AG09309 (cell line): Measurements from ENCODE around the gene DHRSX.

ENCODE experiments used
- DNase-seq: peaks from one replicate; pipeline ENCODE4 v3.0.0-alpha.2; 2010; ENCODE audit warnings: low read depth
- H3K4me3 ChIP-seq: 2 replicates; pipeline ENCODE4 v1.5.1; 2011; ENCODE audit warnings: mild to moderate bottlenecking, low read depth, low read length, moderate library complexity; ENCODE audit not compliant: control insufficient read depth
- TF ChIP-seq, protein P1 (sequence below): IDR thresholded peaks from 2 replicates; pipeline ENCODE4 v1.5.1; 2011; ENCODE audit warnings: mild to moderate bottlenecking, low read depth, low read length, inconsistent platforms; ENCODE audit not compliant: insufficient read depth, control insufficient read depth; ENCODE audit errors: missing control alignments

The DHRSX gene

DNA sequence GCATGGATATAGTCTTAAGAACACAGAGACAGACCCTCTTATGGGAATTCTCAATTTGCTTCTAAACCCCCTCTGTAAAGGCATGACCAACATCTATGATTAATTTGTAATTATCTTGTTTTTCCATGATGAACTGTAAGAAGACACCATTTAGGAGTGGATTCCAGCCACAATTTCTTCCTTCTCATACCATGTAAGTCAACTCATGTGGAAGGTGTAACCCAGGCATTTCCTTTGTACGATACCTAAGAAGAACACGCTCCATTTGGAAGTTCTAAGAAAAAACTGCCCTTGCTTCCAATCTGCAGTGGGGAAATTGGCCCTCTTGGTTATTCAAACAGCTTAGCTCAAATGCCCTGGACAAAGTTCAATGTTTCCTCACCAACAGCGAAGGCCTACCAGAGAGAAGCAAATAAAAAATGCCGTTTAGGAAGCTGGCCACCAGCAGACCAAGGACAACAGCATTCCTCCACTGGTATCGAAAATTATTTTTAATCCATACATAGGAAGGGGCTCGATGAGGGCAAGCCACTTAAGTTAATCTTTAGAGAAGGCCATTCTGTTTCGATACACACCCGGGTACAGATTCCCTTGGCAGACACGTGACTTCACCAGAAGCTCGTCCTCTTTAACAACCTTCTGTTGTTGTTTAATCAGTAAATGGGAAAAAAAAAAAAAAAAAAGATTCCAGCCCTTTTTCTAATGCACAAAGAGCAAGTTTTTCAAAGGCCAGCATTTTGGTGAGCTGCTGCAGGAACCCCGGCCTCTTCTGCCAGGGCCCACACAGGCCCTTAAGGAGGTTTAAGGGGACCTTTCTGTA lies 2.6 kb downstream of the DHRSX start:
- H3K4me3 ChIP-seq = no peak overlapping the region
- TF ChIP-seq, protein P1, sequence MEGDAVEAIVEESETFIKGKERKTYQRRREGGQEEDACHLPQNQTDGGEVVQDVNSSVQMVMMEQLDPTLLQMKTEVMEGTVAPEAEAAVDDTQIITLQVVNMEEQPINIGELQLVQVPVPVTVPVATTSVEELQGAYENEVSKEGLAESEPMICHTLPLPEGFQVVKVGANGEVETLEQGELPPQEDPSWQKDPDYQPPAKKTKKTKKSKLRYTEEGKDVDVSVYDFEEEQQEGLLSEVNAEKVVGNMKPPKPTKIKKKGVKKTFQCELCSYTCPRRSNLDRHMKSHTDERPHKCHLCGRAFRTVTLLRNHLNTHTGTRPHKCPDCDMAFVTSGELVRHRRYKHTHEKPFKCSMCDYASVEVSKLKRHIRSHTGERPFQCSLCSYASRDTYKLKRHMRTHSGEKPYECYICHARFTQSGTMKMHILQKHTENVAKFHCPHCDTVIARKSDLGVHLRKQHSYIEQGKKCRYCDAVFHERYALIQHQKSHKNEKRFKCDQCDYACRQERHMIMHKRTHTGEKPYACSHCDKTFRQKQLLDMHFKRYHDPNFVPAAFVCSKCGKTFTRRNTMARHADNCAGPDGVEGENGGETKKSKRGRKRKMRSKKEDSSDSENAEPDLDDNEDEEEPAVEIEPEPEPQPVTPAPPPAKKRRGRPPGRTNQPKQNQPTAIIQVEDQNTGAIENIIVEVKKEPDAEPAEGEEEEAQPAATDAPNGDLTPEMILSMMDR = no peak
- DNase-seq = no peak

DNA sequence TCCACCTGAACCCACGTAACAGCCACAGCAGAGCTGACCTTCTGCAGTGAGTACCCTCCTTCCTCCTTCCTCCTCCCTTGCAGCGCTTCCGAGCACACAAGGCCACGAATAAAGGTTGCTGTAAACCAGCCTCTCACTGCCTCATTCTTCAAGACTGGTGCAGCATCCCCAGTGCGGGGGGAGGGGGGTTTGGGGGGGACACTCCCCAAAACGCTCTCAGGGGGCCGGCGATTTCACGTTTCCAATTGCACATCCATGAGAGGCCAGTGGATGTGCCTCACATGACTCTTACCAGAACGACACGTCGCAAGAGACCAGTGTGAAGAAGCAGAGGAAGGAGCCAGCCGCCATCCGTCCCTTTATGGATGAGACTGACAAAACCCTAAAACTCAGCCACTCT lies 5.2 kb downstream of the DHRSX start:
- H3K4me3 ChIP-seq = no peak overlapping the region
- TF ChIP-seq, protein P1 = no peak
- DNase-seq = no peak

DNA sequence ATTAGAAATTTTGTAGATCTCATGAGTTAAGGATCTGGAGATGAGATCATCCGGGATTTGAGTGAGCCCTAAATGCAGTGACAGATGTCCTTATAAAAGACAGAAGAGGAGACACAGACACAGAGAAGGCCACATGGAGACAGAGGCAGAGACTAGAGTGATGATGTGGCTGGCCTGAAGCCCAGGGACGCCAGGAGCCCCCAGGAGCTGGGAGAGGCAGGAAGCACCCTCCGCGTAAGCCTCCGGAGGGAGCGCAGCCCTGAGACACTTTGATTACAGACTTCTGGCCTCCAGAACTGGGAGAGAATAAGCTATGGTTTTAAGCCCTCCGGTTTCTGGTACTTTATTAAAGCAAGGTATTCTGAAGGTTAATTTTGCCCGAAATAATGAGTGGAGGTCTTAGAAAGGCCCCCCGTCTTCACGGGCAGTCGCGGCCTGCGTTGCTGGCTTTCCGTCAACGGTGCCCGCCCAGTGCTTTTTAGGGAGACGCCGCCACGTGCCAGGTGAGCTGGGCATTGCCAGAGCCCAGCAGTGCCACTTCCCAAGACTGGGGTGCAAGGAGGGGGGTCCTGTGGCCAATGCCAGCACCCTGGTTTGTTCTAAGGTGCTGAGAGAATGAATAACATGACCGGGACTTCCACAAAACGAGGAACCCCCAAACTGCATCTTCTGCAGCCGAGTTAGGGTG lies 8.1 kb downstream of the DHRSX start:
- H3K4me3 ChIP-seq = no peak overlapping the region
- TF ChIP-seq, protein P1 = no peak
- DNase-seq = no peak

DNA sequence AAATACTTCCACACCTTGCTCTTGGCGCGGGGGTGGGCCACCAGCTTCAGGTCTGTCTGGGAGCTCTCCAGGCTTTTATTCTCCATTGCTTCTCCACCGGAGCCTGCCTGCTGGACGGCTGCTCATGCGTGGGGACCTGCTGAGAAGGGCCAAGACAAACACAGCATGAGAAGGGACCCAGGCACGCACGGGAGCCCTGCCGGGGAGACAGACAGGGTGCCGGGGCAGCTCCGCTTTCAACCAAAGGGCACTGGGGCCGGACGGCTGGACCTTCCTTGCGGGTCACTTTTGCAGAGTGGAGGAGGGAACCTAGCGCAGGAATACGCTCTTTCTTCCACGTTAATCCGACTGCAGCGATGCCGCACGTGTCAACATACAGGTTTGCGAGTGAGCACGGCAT lies 10.1 kb downstream of the DHRSX start:
- DNase-seq = no peak
- H3K4me3 ChIP-seq = no peak overlapping the region
- TF ChIP-seq, protein P1 = no peak

DNA sequence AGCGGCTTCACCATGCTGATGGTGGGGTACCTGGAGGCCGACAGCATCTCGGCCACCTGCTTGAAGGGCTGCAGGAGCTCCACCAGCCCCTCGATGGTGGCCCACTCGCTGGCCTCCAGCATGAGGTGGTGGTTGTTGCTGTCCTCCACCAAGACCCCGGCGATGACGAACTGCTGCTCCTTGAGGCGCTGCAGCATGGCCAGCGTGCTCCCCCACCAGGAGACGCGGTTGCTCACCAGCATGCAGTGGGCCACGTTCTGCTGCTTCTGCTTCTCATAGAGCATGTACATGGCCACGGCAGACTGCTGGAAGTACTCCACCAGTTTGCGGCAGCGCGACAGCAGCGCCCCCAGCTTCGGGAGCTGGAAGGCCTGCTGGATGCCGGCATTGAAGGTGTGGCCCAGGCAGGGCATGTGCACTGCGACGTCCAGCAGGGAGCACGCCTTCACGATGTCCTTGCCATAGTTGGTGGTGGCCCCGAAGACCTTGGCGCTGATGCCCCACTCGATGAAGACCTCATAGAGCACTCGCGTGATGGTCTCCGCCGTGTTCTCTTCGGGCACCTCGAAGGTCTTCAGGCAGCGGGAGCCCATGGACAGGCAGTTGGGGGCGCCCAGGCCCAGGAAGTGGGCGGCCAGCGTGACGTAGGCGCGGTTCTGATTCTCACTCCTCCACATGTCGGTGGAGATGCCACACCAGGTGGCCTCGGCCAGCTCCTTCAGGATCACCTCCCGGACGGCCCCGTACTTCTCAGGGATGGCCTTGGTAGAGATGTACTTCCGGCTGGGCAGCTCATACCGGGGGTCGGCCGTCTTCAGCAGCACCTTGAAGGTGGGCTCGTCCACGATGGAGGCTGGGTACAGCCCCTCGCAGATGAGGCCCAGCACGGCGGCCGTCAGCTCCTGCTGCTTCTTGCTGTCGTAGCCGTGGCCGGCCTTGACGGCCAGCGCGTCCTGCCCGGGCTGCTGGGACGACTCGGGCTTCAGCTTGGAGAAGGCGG lies 11.0 kb downstream of the DHRSX start:
- TF ChIP-seq, protein P1 = no peak
- DNase-seq = no peak
- H3K4me3 ChIP-seq = no peak overlapping the region

DNA sequence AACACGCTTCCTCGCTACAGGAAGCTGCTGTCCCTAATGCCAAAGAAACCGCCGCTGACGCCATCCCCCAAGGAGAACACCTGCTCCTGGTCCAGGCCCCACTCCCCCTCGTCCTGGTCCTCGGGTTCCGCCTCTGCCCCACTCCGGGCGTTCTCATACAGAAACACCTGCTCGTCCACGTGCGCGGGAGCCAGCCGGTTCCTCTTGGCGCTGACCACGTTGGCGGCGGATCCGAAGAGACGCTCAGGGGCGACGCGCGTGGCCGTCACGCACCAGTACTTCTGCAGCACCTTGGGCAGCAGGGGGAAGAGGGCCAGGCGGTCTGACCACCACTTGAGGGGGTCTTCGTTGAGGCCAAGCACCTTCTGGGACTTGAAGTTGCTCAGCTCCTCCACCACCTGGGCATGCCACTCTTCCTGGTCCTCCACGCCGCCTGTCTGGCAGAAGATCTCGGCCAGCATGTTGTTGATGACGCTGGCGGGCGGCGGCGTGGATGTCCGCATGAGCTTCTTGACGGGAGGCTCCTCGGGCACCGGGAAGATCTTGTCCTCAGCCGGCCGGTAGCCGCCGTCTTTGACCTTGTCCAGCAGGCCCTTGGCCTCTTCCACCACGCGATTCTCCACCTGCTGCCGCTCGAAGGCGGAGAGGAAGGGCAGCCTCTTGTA lies 12.0 kb downstream of the DHRSX start:
- DNase-seq = no peak
- TF ChIP-seq, protein P1 = no peak
- no peak overlapping the region for H3K4me3 ChIP-seq
